HG02981 (cell line): ENCODE data around the gene MISP3.

Experiments
- ATAC-seq: cut with Tn5 transposase; IDR thresholded peaks from one replicate; pipeline ENCODE4 v1.9.1; 2021; ENCODE audit warnings: mild to moderate bottlenecking, moderate library complexity; ENCODE audit not compliant: unreplicated experiment

MISP3 gene

GRCh38 chr19:14119146-14119545 lies 46.6 kb downstream of the MISP3 start:
- ATAC-seq: no peak

- ATAC-seq: no peak
Measured at GRCh38 chr19:14119644-14120496, 47.3 kb downstream of the MISP3 start.

- ATAC-seq: no peak
Measured at GRCh38 chr19:14120497-14120780, 47.9 kb downstream of the MISP3 start.

DNA sequence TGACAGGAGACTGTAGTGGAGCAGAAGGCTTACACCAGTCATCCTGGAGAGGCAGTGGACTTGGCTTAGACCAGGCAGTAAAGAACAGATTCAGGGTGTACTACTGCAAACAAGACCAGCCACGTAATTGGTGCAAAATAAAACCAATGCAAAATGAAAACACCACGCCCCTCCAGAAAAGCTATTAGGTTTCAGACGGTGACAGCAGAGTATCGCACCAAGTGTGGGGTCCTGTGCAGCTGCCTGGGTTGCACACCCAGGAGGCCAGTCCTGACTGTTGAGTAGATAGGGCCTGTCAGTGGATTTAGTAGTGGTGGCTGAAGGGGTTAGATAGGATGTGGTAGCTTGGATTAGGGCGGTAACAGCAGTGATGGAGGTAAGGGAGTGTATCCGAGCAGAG lies 50.3 kb downstream of the MISP3 start:
- ATAC-seq: no peak
